GM19328 (cell line): ENCODE measurements around the gene ZNF410.
A peak's percentile ranks its signal among the peaks of the same experiment; 100 is the strongest.
"Not testable (repeated sequence)": the region's sequence is repeated elsewhere in the genome, so short reads cannot be mapped to it uniquely, and the experiment has no call there.

Experiments
- ATAC-seq: cut with Tn5 transposase; IDR thresholded peaks from one replicate; pipeline ENCODE4 v1.9.1; 2021; ENCODE audit warnings: mild to moderate bottlenecking, moderate library complexity; ENCODE audit not compliant: unreplicated experiment

Gene ZNF410, protein sequence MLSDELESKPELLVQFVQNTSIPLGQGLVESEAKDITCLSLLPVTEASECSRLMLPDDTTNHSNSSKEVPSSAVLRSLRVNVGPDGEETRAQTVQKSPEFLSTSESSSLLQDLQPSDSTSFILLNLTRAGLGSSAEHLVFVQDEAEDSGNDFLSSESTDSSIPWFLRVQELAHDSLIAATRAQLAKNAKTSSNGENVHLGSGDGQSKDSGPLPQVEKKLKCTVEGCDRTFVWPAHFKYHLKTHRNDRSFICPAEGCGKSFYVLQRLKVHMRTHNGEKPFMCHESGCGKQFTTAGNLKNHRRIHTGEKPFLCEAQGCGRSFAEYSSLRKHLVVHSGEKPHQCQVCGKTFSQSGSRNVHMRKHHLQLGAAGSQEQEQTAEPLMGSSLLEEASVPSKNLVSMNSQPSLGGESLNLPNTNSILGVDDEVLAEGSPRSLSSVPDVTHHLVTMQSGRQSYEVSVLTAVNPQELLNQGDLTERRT

DNA sequence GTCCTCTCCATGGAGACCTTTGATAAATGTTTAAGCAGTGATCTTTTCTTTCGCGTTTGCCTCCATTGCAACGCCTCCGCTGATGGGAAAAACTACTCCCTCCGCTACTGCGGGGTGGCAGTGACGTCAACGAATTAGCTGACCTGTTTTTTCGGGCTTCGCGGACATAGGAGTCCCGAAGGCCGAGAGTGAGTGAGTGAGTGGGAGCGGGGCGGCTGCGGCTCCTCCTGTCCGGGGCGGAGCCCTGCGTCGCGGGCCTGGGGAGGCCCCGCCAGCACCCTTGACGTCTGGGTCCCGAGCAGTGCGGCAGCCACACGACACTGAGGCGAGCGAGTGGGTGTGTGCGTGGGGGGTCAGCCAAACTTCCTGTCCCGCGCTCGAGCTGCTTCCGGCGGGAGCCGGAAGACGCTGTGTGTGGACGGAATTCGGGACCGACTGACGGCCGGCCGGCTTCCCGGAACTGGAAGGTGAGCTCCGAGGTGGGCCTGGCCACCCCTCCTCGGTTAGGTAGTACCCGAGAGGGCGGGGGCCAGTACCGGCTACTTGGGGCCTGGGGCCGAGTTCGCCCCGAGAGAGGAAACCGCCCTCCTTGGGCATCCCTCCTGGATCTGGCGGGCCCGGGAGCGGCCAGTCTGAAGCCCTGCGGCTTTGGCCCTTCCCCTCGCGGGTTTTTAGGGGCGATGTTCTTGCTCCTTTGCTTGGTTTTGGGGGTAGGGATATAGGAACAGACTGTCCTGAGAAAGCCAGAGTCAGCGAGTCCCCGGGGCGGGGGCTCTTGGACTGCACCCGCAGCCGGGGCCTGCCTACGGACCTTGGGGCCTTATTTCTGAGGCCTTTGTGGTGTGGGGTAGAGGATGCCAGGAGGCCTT lies at the start of gene ZNF410:
ZNF410 (plus strand) TSS at position 411 of the 869 bp plus-strand sequence. CDS start 5,317 bp downstream, outside the sequence.
- ATAC-seq: peak; percentile 96

DNA sequence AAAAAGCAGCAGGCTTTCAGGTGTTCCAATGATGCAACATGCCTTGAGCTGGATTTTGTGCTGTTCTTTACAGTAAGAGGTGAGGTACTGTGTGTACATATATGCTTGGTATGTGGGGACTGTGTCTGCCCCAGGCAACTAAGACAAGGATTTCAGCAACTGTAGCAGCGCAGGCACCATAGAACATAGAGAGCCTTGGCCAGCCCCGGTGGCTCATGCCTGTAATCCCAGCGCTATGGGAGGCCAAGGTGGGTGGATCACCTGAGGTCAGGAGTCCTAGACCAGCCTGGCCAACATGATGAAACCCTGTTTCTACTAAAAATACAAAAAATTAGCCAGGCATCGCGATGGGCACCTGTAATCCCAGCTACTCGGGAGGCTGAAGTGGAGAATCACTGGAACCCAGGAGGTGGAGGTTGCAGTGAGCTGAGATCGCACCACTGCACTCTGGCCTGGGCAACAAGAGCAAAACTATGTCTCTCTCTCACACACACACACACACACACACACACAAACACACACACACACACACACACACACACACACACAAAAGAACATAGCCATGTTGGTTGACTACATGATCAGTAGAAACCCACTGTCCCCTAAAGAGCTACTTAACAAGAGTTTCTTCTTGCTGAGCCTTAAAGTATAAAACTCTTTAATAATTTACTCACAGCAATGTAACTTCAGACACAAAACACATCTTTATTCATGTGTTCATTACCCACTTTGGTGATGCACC lies 48.2 kb upstream of the ZNF410 start:
- ATAC-seq: not testable (repeated sequence)

DNA sequence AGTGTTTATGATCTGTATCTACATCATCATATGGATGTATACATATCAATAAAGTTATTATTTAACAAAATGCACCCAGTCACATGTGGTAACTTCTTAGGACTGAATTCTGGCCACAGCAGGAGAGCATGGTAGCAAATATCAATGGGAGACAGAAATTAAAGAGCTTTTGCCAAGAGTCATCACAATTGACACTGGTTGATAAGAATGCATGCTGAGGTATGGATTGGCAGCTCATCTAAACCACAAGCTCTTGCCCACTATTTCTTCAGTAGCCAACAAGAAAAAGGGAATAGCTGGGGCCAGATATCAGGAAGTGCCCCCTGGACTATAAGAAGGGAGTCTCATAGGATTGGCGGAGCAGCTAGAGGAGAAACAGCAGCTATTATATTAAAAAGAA lies 44.5 kb upstream of the ZNF410 start:
- ATAC-seq: no peak

DNA sequence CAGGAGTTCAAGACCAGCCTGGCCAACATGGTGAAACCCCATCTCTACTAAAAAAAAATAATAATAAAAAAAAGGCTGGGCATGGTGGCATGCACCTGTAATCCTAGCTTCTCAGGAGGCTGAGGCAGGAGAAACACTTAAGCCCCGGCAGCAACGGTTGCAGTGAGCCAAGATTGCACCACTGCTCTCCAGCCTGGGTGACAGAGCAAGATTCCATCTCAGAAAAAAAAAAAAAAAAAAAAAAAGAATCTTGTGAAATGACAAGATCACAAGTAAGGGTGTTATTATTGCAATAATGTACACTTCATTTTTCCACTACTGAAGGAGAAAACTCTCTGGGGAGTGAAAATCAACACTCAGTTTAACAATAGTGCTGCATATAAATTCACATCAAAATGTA lies 43.8 kb upstream of the ZNF410 start:
- no peak for ATAC-seq

DNA sequence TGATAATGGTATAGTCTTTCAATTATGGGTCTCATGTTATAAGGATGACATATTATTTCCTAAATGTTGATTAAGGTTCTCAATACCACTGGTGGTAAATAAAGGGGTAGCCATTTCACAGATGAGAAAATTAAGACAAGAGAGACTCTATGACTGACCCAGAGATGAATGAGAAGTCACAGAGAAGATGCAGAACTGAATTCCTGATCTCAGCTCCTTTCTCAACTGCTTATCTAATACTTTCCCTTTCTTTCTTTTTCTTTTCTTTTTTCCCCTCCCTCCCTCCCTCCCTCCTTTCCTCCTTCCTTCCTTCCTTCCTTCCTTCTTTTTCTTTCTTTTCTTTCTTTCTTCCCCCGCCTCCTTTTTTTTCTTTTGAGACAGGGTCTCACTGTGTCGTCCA lies 43.4 kb upstream of the ZNF410 start:
- no peak for ATAC-seq

DNA sequence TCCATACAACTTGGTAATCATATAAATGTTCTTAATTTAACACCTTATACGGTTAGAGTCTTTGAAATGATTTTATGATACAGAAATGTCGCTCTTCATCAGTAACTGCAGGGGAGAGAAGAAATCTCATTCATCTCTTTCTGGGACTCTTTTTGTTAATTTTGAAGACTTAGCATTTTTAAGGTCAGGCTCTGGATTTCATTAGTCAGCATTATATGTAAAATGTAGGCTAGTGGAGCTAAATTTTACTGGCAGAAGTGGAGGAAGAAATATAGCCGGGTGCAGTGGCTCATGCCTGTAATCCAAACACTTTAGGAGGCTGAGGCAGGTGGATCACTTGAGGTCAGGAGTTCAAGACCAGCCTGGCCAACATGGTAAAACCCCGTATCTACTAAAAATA lies 39.7 kb upstream of the ZNF410 start:
- ATAC-seq: no peak

DNA sequence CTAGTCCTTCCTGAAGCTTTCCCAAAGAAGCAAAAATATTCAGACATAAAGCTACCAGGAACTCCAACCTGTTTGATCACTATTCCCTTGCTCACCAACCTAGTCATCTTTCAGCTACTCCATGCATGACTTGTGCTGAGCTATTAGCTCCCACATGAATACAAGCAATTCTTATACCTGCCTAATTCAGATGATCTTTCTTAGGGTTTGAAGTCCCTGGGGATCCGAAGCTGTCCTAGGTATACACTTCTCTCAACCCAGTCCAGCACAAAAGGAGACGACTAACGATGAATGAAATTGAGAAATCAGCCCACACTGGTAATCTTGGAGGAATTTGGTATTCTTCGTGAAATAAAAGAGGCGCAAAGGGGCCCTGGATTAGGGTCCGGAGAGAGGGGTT lies 35.7 kb upstream of the ZNF410 start:
- no peak for ATAC-seq

DNA sequence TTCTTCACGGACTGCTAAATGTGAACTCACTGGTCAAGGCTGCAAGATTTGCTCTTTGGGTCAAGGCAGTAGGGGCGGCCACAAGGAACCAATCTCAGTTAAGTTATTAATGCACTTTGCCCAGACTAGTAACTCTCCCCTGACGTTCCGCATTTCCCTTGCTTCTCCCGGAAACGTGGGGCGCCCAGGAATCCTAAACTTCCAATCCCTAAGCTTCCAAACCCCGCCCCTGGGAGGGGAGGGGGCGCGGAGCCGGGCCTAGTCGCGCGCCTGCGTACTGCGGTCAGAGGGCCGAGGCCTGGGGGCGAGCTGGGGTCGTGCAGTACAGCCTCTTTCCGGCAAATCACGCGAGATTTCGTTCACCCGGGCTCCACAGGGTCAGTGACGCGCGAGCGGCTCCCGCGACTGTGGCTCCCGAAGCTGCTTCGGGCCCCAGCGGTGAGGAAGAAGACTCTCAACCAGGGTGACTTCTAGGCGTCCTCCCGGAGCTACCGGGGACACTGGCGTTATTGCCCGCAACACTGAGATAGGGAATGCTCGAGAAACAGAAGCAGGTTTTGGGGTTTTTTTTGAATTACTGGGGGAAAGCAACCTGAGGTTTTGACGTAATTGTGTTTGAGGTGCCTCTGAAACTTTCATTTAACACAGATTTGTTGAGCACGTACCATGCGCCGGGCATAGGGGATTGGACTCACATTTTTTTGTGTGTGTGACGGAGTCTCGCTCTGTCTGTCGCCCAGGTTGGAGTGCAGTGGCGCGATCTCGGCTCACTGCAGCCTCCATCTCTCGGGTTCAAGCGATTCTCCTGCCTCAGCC lies 34.9 kb upstream of the ZNF410 start, which contains the start of gene PTGR2:
PTGR2 (plus strand) TSS at position 265 of the 816 bp plus-strand sequence. CDS start 7,032 bp downstream, outside the sequence.
- peak; percentile 94 for ATAC-seq

DNA sequence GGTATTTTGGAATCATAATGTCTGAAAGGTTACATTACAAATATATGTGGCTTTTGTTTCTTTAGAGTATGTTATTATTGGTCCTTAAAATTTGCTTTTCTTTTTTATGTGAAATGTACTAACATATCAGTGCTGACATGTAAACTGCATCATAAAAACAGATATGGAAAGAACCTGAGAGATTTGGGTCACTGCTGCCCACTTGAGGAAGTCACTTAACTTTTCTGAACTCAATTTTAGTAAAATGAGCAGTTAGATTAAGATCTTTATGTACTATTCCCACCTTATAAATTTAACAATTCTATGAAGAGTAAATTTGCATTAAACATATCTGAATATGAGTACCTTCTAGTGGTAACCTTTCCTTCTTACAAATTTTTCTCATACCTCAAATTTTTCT lies 27.5 kb upstream of the ZNF410 start:
- no peak for ATAC-seq

DNA sequence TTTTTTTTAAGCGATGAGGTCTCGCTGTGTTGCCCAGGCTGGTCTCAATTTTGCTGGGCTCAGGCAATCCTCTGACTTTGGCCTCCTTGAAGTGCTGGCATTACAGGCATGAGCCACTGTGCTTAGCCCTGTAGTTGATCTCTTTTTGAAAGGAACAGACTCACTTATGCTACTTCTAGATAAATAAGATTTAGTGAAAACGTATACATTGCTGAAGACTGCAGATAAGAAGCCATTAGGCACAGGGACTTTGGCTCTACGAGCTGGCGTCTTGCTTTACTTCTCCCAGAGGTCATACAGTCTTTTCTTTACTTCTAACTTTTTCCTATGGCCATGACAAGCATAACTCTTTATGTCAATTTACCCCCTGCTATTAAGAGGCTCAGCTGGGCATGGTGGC lies 25.6 kb upstream of the ZNF410 start:
- ATAC-seq: no peak

DNA sequence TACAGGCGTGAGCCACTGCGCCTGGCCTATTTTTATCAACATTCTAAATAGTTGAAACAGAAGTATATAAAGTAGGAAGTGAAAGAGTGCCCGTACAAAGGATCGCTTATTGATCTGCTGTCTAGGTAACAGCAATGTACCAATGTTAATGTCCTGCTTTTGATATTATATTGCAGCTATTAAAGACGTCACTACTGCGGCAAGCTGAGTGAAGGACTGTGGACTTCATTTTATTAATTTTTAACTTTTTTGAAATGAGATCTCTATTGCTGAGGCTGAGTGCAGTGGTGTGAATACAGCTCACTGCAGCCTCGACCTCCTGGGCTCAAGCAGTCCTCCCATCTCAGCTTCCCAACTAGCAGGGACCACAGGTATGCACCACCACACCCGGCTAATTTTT lies 24.2 kb upstream of the ZNF410 start:
- ATAC-seq: no peak

DNA sequence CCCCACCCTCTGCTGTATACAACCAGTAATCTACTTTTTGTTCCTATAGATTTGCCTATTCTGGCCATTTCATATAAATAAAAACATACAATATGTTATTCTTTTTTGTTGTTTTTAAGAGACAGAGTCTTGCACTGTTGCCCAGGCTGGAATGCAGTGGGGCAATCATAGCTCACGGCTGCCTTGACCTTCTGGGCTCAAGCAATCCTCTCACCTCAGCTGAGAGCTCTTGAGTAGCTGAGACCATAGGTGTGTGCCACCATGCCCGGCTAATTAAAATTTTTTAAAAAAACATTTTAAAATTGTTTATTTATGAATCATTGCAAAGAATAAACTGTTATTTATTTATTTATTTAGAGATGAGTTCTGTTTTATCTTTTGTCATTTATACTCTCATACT lies 23.4 kb upstream of the ZNF410 start:
- no peak for ATAC-seq

DNA sequence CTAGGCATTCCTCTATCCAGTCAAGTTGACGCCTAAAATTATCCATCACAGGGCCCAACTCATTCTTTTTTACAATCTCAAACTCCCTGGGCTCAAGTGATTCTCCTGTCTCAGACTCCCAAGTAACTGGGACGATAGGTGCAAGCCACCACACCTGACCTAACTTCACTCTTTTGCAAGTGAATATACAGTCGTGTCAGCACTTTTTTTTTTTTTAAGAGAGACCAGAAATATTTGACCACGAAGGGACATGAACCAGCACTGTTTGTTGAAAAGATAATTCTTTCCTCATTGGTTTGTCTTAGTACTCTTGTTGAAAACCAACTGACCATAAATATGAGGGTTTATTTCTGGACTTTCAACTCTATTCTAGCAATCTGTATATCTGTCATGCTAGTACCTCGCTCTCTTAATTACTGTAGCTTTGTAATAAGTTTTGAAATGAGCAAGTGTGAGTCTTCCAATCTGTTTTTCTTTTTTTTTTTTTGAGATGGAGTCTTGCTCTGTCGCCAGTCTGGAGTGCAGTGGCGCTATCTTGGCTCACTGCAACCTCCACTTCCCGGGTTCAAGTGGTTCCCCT lies 21.0 kb upstream of the ZNF410 start:
- no peak for ATAC-seq

DNA sequence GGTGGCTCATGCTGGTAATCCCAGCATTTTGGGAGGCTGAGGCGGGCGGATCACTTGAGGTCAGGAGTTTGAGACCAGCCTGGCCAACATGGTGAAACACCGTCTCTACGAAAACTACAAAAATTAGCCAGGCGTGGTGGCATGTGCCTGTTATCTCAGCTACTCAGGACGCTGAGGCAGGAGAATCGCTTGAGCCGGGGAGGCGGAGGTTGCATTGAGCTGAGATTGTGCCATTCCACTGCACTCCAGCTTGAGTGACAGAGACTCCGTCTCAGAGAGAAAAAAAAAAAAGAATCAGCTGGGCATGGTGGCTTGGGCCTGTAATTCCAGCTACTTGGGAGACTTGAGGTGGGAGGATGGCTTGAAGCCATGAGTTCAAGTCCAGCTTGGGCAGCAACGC lies 16.9 kb upstream of the ZNF410 start:
- ATAC-seq: not testable (repeated sequence)

DNA sequence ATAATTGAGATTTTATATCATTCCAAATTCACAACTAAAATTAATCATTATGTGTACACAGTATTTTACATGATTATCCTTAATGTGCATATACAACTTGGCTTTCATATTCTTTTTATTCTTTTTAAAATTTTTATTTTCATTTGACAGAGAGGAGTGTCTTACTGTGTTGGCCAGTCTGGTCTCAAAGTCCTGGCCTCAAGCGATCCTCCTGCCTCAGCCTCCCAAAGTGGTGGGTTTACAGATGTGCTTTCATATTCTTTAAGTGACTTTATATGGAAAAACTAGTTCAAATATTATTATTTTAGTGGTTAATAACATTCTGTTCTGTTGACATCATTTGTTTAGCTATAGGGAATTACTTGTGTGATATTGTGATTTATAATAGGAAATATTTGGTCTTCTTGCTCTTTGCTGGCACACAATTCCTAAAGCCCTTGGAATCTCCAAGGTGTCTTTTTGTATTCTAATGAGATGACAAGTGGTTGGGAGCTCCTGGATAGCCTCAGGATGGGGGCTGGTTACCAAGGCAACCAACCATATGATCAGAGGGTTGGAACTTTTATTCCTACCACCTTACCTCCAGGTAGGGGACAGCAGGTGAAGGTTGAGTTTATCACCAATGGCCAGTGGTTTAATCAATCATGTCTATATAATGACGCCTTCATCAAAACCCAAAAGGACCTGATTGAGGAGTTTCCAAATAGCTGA lies 16.0 kb upstream of the ZNF410 start:
- no peak for ATAC-seq

DNA sequence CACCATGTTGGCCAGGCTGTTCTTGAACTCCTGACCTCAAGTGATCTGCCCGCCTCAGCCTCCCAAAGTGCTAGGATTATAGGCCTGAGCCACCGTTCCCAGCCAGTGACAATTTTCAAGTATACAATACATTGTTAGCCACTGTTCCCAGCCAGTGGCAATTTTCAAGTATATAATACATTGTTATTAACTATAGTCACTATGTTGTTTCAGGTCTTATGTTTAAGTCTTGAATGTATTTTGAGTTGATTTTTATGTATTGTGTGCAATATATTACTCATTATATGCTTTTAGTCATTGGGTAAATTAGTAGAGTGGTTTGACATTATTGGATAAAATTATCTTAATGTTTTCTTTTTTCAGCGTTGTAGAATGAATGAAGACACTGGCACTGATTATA lies 13.0 kb upstream of the ZNF410 start:
- no peak for ATAC-seq

DNA sequence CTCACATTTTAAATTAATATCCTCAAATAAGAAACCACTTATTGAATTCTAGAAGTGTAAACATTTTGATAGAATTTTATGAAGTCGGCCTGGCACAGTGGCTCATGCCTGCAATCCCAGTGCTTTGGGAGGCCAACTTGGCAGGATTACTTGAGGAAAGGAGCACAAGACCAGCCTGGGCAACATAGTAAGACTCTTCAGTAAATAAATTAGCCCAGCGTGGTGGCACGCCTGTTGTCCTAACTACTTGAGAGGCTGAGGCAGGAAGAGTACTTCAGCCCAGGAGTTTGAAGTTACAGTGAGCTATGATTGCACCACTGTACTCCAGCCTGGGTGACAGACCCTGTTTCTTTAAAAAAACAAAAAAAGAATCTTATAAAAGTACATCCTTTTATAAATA lies 8.9 kb upstream of the ZNF410 start:
- ATAC-seq: no peak

DNA sequence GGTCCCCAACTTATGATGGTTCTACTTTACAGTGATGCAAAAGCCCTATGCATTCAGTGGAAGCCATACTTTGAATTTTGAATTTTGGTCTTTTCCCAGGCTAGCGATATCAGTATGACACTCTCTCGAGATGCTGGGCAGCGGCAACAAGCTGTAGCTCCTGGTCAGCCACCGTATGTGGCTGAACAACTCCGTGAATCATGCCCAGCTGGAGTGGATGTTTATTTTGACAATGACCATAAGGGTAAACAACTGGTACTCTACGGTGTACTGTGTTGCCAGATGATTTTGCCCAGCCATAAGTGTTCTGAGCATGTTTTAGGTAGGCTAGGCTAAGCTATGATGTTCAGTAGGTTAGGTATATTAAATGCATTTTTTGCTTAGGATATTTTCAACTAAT lies 8.2 kb upstream of the ZNF410 start:
- no peak for ATAC-seq

DNA sequence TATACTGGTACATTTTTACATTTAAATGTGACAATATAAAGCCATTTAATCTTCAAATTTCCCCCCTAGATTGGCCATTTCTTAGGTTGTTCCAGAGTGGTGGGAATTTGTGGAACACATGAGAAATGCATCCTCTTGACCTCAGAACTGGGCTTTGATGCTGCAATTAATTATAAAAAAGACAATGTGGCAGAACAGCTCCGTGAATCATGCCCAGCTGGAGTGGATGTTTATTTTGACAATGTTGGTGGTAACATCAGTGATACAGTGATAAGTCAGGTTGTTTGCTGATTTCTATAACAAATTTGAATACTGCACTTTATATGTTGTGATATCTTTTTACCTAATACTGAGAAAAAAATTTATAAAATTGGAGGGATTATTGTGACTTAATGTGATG lies 7.6 kb upstream of the ZNF410 start:
- ATAC-seq: no peak
